AG04449 (cell line): ENCODE data around the gene RPL6.

ENCODE experiments used
- CTCF ChIA-PET: fragments of 350-600 bp; formaldehyde crosslinking; extraction: SDS; loops from one replicate; lab custom pipeline; 2021; ENCODE audit warnings: antibody characterized with exemption; lab: Yijun Ruan, JAX
- POLR2A ChIA-PET: fragments of 400-600, 350-600 bp; formaldehyde crosslinking; extraction: SDS; loops from one replicate; lab custom pipeline; 2020; ENCODE audit warnings: antibody characterized with exemption, inconsistent platforms; lab: Yijun Ruan, JAX
- DNase-seq: peaks from one replicate; pipeline ENCODE4 v3.0.0-alpha.2; 2010; ENCODE audit warnings: low read depth, low spot score
- H3K4me3 ChIP-seq: 2 replicates; pipeline ENCODE4 v1.5.1; 2011; ENCODE audit warnings: low read depth, mild to moderate bottlenecking, control low read depth, low read length
- CTCF ChIP-seq: IDR thresholded peaks from one replicate; pipeline ENCODE4 v1.5.1; 2011; ENCODE audit warnings: mild to moderate bottlenecking, moderate library complexity, low read length, control low read depth, inconsistent platforms; ENCODE audit not compliant: insufficient read depth; ENCODE audit errors: missing control alignments

The RPL6 gene

GRCh38 chr12:112359290-112359689 lies 50.1 kb downstream of the RPL6 start:
- no peak for DNase-seq
- no peak overlapping the region for H3K4me3 ChIP-seq
- CTCF ChIA-PET = interaction anchor here (0.7 to 1.3 kb wide), 2 partner anchors 9 to 27 kb away, joined by 3 read pairs; no protein-coding TSS in a partner anchor
- POLR2A ChIA-PET = interaction anchor here (0.6 kb wide), 1 partner anchor 31 kb away, joined by 3 read pairs; no protein-coding TSS in a partner anchor
- no peak for TF ChIP-seq CTCF

DNA sequence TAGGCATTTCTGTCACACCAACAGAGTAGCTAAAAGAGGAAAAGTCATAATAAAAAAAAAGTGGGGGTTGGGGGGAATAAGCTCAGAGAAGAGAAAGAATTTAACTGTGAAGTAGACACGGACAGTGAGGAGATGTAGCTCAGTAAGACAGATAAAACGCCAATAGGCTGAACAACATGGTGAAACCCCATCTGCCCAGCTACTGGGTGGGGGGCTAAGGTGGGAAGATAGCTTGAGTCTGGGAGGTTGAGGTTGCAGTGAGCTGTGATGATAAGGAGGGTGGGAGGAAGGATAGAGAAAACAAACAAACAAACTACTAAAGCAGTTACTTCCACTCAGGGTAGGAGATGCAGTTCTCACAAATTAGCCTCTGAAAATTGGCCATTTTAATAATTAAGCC lies 52.2 kb downstream of the RPL6 start:
- TF ChIP-seq CTCF = no peak
- POLR2A ChIA-PET = interaction anchor here (1.0 kb wide), 1 partner anchor 9 kb away, joined by 3 read pairs; no protein-coding TSS in a partner anchor
- CTCF ChIA-PET = interaction anchor here (1.1 kb wide), 2 partner anchors 10 to 30 kb away, joined by 4 read pairs; no protein-coding TSS in a partner anchor
- no peak overlapping the region for H3K4me3 ChIP-seq
- DNase-seq = no peak
